Right kidney (tissue), 1 donor: ENCODE data around the gene AHDC1.
"Not testable (repeated sequence)": the region's sequence is repeated elsewhere in the genome, so short reads cannot be mapped to it uniquely, and the experiment has no call there.

Experiments used
- DNase-seq: peaks from one replicate; pipeline ENCODE4 v3.0.0-alpha.2; 2016

The AHDC1 gene

GRCh38 chr1:27564710-27565649 is 39.0 kb downstream of the AHDC1 start:
- DNase-seq = no peak

- DNase-seq = no peak
Observed at GRCh38 chr1:27563591-27564471, 40.1 kb downstream of the AHDC1 start.

- DNase-seq = no peak
Observed at GRCh38 chr1:27563341-27563590, 40.7 kb downstream of the AHDC1 start.

GRCh38 chr1:27562534-27563340 is 41.2 kb downstream of the AHDC1 start:
- no peak for DNase-seq

GRCh38 chr1:27562021-27562420 is 41.9 kb downstream of the AHDC1 start:
- DNase-seq = no peak

GRCh38 chr1:27561124-27561899 is 42.6 kb downstream of the AHDC1 start:
- no peak for DNase-seq

- no peak for DNase-seq
Observed at GRCh38 chr1:27560268-27561123, 43.4 kb downstream of the AHDC1 start.

GRCh38 chr1:27559466-27560030 is 44.4 kb downstream of the AHDC1 start:
- DNase-seq = no peak

GRCh38 chr1:27557596-27558340 is 46.2 kb downstream of the AHDC1 start:
- no peak for DNase-seq

- DNase-seq = no peak
Observed at GRCh38 chr1:27556781-27557595, 47.0 kb downstream of the AHDC1 start.

GRCh38 chr1:27556435-27556780 is 47.5 kb downstream of the AHDC1 start:
- DNase-seq = no peak

- no peak for DNase-seq
Observed at GRCh38 chr1:27555700-27556424, 48.1 kb downstream of the AHDC1 start.

- no peak for DNase-seq
Observed at GRCh38 chr1:27554759-27555699, 48.9 kb downstream of the AHDC1 start.

GRCh38 chr1:27554293-27554692 is 49.7 kb downstream of the AHDC1 start:
- no peak for DNase-seq

- not testable (repeated sequence) for DNase-seq
Observed at GRCh38 chr1:27553823-27554222, 50.1 kb downstream of the AHDC1 start.

- no peak for DNase-seq
Observed at GRCh38 chr1:27552911-27553420, 51.0 kb downstream of the AHDC1 start.

GRCh38 chr1:27551953-27552312 is 52.0 kb downstream of the AHDC1 start:
- DNase-seq = no peak
